Lung (tissue), 12 donors: ENCODE results near the gene RING1. TPM values are rescaled to one million over a fixed set of nuclear protein-coding genes. Genes with fewer than 3 reads are reported as not detected.

ENCODE experiments used
- ATAC-seq: fragments of 200-7000 bp; cut with Tn5 transposase; one replicate; pipeline ENCODE4 v1.9.1; 2020; ENCODE audit warnings: moderate number of reproducible peaks; ENCODE audit not compliant: insufficient read depth, low FRiP score
- DNase-seq, 3 donors: peaks; one replicate each; pipeline ENCODE4 v3.0.0-alpha.2; 2013 to 2017
- H3K27ac ChIP-seq, 2 donors: one replicate each; pipeline ENCODE4 v1.5.1; 2013; ENCODE audit warnings: mild to moderate bottlenecking in 2 of 2, moderate library complexity in 2 of 2, control low read depth in 1 of 2, inconsistent platforms in 1 of 2, low read depth in 1 of 2, low read length in 1 of 2
- H3K27me3 ChIP-seq, 3 donors: one replicate each; pipeline ENCODE4 v1.5.1; 2013; ENCODE audit warnings: low read length in 2 of 3; ENCODE audit not compliant: control insufficient read depth in 3 of 3, insufficient read depth in 3 of 3
- H3K36me3 ChIP-seq, 4 donors: one replicate each; pipeline ENCODE4 v1.5.1; 2013; ENCODE audit warnings: low read length in 4 of 4, mild to moderate bottlenecking in 1 of 4, moderate library complexity in 1 of 4; ENCODE audit not compliant: control insufficient read depth in 4 of 4, insufficient read depth in 4 of 4
- H3K4me1 ChIP-seq, 5 donors: one replicate each; pipeline ENCODE4 v1.5.1; 2013; ENCODE audit warnings: low read length in 5 of 5, mild to moderate bottlenecking in 2 of 5, moderate library complexity in 1 of 5; ENCODE audit not compliant: control insufficient read depth in 5 of 5, insufficient read depth in 5 of 5
- H3K4me3 ChIP-seq: one replicate; pipeline ENCODE4 v1.5.1; 2013; ENCODE audit warnings: mild to moderate bottlenecking, control low read depth, moderate library complexity
- H3K9ac ChIP-seq, 2 donors: one replicate each; pipeline ENCODE4 v1.5.1; 2013; ENCODE audit warnings: low read length in 2 of 2, control low read depth in 1 of 2; ENCODE audit not compliant: insufficient read depth in 1 of 2
- H3K9me3 ChIP-seq, 4 donors: one replicate each; pipeline ENCODE4 v1.5.1; 2013; ENCODE audit warnings: low read length in 3 of 4, mild to moderate bottlenecking in 1 of 4, moderate library complexity in 1 of 4; ENCODE audit not compliant: control insufficient read depth in 4 of 4, insufficient read depth in 3 of 4
- WGBS, 2 donors: extraction: QIAGEN DNeasy Blood & Tissue Kit; methylation state at CpG; one replicate each; pipeline ENCODE4 v1.1.7; 2013; 5-methylcytosine and 5-hydroxymethylcytosine counted together
- polyA plus RNA-seq, 2 donors: library from polyadenylated mRNA; stranded (reverse); fragments of 200-250 nt; gene quantifications; one replicate each; pipeline ENCODE4 v1.2.1, GENCODE V29; 2013
- total RNA-seq, 2 donors: library from RNA; depleted of rRNA in 1 of 2; stranded (reverse); fragments of >200 nt in 1 of 2; gene quantifications; one replicate each; pipeline ENCODE4 v1.2.1, GENCODE V29; 2014 to 2021
- TF ChIP-seq, protein P1 (sequence below): IDR thresholded peaks from 2 replicates; pipeline ENCODE4 v1.5.1; 2012; ENCODE audit warnings: mild to moderate bottlenecking; ENCODE audit errors: control extremely low read depth, extremely low read depth
- donor health status: control.
- donor health status: control.
- donor health status: Bipolar disorder and iron deficiency.
- donor health status: healthy.
- donor health status: DM: yes; HTN: yes; CAD: no.

The RING1 gene
- total and polyA plus RNA-seq, 4 donors, result 30.0 to 46.6 (median 38.9) TPM

DNA sequence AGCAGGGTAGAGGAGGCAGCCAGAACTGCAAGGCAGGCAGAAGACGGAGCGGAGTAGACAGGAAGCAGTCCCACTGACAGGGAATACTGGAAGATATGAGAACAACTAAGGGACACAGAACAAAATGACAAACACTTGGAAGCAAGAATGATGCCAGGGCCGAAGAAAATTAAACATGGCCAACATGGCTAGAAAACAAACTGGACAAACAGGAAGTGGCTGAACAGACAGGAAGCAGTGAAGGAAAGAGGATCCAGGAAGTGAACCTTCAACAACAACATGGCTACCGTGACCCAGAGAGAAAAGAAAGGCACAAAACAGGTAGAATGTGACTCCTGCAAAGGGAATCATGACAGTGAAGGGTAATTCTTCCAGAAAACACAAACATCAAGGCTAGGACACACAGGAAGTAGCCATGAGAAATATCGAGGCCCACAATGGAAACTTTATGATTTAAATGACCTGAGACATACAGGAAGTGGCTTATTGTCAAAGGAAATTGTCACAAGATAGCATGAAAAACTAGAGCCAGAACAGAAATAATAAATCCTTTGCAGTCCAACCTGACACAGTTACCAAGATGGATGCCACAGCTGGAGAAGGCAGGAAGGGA lies 25.1 kb upstream of the RING1 start:
- TF ChIP-seq, protein P1, sequence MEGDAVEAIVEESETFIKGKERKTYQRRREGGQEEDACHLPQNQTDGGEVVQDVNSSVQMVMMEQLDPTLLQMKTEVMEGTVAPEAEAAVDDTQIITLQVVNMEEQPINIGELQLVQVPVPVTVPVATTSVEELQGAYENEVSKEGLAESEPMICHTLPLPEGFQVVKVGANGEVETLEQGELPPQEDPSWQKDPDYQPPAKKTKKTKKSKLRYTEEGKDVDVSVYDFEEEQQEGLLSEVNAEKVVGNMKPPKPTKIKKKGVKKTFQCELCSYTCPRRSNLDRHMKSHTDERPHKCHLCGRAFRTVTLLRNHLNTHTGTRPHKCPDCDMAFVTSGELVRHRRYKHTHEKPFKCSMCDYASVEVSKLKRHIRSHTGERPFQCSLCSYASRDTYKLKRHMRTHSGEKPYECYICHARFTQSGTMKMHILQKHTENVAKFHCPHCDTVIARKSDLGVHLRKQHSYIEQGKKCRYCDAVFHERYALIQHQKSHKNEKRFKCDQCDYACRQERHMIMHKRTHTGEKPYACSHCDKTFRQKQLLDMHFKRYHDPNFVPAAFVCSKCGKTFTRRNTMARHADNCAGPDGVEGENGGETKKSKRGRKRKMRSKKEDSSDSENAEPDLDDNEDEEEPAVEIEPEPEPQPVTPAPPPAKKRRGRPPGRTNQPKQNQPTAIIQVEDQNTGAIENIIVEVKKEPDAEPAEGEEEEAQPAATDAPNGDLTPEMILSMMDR, result no peak
- Histone ChIP-seq H3K4me3 (no peak overlapping the region), H3K36me3 (no peaks in the 10 kb centered on the region), H3K9me3 (no peaks in the 10 kb centered on the region), H3K27ac (no peak overlapping the region), H3K4me1 (no peaks in the 10 kb centered on the region), H3K27me3 (no peaks in the 10 kb centered on the region), H3K9ac (no peak overlapping the region)
- DNase-seq (no peak), ATAC-seq (no peak)
- 58 to 59% methylated on average over 5 of the region's 5 CpGs for WGBS, 2 donors

DNA sequence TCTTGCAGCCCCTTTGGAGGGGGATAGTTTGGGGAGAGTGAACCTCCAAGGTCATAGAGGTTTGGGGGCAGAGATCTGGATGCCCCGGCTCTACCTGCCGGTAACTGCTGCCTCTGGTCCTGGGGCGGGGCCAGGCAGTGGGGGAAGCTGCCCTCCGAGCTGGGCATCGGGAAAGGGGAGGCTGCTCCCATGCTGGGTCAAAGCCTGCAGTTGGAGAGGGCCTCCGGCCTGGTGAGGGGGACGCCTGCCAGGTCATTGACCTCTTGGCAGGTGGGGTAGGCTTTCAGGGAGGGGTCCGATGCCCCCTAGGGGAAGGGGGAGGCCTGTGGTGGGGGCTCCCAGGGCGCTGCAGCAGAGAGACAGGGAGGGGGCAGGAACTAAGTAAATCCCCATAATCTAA lies 23.1 kb upstream of the RING1 start:
- WGBS, 2 donors, result 77 to 94% methylated on average over 9 of the region's 9 CpGs
- Histone ChIP-seq H3K36me3 (no peaks in the 10 kb centered on the region), H3K9ac (no peak overlapping the region), H3K27me3 (peaks cover 0 to 2% (median 0%) of the 10 kb centered on the region in 3 donors), H3K4me3 (no peak overlapping the region), H3K27ac (no peak overlapping the region), H3K4me1 (no peaks in the 10 kb centered on the region), H3K9me3 (no peaks in the 10 kb centered on the region)
- TF ChIP-seq, protein P1, result no peak
- ATAC-seq, result no peak
- DNase-seq, result no peak

DNA sequence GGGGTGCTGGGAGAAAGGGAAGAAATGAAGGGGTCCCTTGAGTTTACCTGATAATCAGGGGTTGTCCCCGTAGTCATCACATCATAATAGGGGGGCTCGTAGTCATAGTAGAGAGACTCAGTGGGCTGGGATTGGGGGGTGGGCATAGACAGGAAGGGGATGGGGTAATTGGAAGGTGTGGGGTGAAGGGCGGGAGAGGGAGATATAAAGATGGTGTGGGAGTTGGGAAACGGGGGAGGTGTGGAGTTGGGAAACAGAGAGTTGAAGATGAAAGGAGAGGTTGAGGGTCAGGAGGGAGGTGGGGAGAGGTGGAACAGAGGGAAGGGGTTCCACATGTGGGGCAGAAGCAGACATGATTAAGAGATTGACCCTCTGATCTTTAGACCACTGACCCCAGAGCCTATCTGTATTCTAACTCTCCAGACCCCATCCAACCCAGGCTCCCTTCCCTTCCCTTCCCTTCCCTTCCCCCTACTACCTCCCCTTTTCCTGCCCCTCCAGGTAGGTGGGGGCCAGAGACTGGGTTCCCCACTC lies 22.6 kb upstream of the RING1 start:
- Histone ChIP-seq H3K27me3 (peaks cover 0 to 3% (median under 1%) of the 10 kb centered on the region in 3 donors), H3K4me3 (no peak overlapping the region), H3K4me1 (no peaks in the 10 kb centered on the region), H3K36me3 (no peaks in the 10 kb centered on the region), H3K27ac (no peak overlapping the region), H3K9ac (no peak overlapping the region), H3K9me3 (no peaks in the 10 kb centered on the region)
- DNase-seq (no peak), ATAC-seq (no peak)
- TF ChIP-seq, protein P1, result no peak
- whole genome bisulfite sequencing, 2 donors, result 70 to 90% methylated on average over 4 of the region's 4 CpGs
